ENCODE measurements around the gene AFG1L.
"Not testable (repeated sequence)": the region's sequence is repeated elsewhere in the genome, so short reads cannot be mapped to it uniquely, and the experiment has no call there.

AFG1L gene

DNA sequence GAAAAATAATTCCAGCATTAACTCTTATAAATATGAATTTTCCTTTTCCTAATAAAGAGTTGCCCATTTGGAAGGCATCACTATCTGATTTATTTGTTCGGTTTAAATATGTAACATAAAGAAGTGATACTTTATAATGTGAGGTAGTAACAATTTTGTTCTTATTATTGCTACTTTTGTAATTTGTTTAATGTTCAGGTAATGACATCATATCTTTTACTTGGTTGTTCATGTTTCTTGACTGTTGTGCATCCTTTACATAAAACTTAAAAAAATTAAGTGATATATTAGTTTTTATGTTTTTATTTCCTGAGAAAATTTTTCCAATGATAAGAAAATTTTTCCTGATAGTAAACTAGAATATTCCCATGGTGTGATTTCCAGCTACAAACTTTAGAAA lies 124.6 kb downstream of the AFG1L start:
- DNase-seq, result no peak

GRCh38 chr6:108419934-108420609 lies 125.2 kb downstream of the AFG1L start:
- DNase-seq, result no peak

- DNase-seq, result no peak
Measured at GRCh38 chr6:108421366-108421765, 126.5 kb downstream of the AFG1L start.

DNA sequence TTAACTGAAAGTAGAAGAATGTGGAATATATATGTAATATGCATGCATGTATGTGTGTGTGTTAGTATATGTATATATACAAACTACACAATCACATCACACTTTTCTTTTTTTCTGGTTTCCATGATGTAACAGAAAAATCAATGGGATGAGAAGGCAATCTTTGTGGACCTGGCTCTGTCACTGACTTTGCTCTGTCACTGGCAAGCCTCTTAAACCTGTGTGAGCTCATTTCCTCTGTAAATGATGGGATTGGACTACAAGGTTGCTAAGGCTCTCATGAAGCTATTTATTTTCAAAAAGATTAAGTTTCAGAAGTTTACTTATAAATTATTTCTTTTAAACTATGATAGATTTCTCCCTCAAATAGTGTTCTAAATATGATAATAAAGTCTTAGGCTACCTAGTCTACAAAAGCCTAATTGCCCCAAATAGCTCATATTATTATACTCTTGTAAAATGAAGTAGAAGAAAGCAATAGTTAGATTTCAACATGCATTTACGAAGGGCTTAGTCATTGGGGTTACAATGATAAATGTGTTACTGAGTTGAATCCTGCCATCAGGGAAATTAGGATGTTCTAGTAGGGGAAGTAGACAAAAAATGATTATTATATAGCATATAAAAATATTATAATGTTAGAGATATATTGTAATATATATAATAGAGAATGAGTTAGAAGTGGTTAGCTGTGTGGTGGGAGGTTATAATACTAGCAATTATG lies 129.3 kb downstream of the AFG1L start:
- DNase-seq, result no peak

DNA sequence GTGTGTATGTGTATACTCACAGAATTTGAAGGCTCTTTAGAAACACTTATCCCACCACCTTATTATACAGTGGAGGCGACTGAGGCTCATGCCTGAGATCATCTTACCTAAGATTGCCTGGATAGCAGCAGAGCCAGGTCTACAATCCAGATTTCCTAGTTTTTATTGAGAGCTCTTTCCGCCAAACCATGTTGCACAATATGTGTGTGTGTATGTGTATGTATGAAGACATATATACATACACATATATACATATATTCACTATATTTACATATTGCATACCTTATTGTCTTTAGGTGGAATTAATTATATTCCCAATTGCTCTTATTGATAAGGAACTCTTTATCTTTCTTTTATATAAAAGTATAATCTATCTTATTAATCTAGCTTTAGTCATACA lies 130.6 kb downstream of the AFG1L start:
- no peak for DNase-seq

DNA sequence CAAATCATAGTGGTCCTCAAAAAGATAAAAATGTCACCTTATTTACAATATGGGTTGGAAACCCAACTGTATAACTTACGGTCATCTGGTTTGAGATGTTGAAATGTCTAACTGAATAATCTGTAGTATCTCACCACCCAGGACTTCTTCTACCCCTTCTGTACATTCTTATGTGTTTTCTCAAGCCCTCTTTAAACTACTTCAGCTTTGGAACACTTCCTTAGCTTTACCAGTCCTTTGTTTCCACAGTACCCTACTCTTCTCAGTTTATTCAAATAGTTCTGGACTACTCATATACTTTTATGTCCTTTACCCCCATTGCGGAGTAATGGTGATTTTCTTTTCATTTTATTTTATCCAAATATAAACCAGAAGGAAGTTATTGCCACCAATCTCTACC lies 137.3 kb downstream of the AFG1L start:
- DNase-seq, result no peak

- no peak for DNase-seq
Measured at GRCh38 chr6:108432792-108433191, 137.9 kb downstream of the AFG1L start.

DNA sequence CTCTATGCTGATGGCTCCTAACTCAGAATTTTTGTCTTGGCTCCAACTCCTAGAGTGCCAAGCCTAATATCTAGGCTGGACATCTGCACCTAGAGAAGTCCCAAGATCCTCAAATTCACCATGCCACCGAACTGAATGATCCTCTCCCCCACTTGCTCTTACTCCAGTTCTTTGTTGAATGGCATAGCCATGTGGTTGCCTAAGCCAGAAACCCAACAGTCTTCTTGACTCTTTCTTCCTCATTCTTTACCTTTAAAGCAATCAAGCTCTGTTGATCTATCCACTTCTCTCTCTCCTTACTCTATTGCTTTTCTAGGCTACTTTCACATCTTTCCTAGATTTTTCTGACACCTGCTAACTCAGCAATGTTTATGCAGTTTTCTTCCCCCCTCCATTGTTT lies 139.4 kb downstream of the AFG1L start:
- DNase-seq, result no peak

DNA sequence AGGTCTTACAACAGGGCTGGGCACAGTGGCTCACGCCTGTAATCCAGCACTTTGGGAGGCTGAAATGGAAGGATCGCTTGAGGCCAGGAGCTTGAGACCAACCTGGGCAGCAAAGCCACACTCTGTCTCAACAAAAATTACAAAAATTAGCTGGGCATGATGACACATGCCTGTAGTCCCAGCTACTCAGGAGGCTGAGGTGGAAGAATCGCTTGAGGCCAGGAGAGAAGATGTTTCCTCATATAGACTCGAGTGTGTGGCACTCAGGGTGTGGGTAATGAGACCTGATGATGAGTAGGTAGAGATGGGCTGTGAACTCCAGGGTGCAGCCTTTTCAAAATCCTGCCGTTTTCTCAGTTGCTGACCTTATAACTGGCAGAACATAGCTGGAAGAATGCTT lies 140.5 kb downstream of the AFG1L start:
- no peak for DNase-seq

GRCh38 chr6:108436771-108437170 lies 141.9 kb downstream of the AFG1L start:
- no peak for DNase-seq

- no peak for DNase-seq
Measured at GRCh38 chr6:108437821-108438220, 143.0 kb downstream of the AFG1L start.

DNA sequence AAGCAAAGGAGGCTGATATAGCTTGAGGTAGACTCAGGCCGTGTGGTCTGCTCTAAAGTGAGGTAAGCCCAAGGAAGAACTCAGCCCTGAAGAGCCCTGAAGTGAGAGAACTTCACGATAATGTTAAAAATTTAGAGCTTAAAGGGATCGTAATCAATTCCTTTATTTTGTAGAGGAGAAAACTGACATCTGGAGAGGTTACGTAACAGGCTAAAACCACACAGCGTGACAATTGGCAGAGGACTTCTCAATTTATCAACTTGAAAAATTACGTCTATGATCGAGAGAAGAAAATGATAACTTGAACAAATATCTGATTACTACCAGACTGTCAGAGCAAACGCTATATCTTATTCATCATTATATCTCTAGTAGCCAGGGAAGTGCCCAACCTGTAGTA lies 144.1 kb downstream of the AFG1L start:
- DNase-seq, result no peak

GRCh38 chr6:108441141-108441540 lies 146.3 kb downstream of the AFG1L start:
- no peak for DNase-seq

- DNase-seq, result no peak
Measured at GRCh38 chr6:108442770-108443520, 148.1 kb downstream of the AFG1L start.

DNA sequence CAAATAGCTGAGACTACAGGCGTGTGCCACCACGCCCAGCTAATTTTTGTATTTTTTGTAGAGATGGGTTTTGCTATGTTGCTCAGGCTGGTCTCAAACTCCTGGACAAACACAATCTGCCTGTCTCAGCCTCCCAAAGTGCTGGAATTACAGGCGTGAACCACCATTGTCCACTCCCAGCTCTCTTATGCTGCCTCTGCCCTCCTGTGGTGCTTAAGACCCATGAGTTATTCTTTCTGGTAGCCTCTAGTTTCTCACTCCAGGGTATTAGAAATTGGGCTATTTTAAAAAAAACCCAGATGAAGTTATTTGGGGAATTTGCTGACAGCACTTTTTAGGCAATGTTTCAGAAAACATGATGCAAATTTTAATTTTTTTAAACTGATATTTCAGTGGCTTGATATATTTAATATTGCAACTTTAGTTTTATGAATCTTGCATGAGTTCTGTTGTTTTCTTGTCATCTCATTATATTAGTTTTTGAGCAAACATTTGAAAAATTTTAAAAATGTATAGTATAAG lies 151.8 kb downstream of the AFG1L start:
- DNase-seq, result no peak

DNA sequence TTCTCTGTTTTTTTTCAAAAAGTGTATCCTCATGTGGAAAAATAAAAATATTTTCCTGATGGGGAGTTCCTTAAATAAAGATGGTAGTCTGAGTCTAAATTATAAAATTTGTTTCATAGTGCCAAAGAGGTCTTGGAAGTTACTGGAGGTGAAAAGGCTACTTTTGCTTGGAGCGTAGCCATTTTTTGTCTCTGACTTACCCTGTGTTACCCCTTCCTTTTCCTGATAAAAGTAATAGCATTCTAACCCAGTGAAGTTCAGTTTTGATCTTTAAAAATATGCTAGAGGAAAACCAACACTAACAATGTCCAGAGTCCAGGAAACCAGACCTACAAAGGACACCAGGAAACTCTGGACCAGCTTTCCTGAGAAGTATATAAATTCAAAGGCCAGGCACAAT lies 153.6 kb downstream of the AFG1L start:
- no peak for DNase-seq

- not testable (repeated sequence) for DNase-seq
Measured at GRCh38 chr6:108449717-108450116, 154.9 kb downstream of the AFG1L start.

- no peak for DNase-seq
Measured at GRCh38 chr6:108451816-108452215, 157.0 kb downstream of the AFG1L start.

DNA sequence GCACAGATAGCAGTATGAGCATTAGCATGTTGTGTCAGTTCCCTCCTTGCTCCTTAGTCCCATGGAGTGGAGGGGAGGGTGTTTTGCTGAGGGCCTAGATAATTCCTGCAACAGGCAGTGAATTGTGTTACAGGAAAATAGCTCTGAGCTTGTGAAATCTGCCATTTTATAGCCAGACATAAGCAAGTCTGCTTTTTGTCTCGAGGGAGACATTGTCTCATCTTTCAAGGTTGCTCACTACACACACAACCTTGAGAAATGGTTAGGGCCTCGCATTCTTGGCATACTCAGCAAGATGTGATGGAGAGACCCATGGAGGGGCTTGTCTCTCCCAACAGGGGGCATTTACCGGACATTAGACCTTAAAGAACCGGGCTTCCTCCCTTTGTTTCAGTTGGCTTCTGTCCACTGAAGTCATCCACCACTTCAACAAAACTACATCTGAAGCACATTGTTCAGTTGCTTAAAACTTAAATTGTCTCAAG lies 157.9 kb downstream of the AFG1L start:
- DNase-seq, result no peak

- DNase-seq, result no peak
Measured at GRCh38 chr6:108453601-108454185, 158.8 kb downstream of the AFG1L start.

DNA sequence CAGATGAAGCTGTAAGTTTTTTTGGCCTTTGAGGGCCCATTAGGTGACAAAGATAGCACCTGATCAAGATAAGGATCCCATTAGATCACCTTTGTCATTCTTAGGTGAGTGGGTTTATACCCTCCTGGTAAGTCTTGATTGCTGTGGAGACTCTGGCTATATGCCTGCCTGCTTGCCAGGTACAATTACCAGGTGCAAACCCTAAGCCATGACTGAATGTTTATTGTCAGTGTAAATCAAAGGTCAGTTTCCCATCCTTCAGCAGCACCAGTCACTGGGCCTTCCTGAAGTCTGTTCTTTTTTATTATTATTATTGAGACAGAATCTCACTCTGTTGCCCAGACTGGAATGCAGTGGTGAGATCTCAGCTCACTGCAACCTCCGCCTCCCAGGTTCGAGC lies 159.5 kb downstream of the AFG1L start:
- DNase-seq, result no peak

DNA sequence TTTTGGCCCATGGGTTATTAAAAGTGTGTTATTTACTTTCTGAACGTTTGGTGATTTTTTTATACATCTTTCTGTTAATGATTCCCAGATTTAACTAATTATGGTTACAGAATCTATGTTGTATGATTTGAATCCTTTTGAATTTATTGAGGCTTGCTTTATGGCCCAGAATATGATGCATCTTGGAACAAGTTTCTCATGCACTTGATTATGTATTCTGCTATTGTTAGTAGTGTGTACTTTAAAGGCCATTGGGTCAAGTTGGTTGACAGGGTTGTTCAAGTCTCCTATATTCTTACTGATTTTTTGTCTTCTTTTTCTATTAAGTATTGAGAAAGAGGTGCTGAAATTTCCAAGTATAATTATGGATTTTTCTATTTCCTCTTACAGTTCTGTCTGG lies 160.8 kb downstream of the AFG1L start:
- no peak for DNase-seq

DNA sequence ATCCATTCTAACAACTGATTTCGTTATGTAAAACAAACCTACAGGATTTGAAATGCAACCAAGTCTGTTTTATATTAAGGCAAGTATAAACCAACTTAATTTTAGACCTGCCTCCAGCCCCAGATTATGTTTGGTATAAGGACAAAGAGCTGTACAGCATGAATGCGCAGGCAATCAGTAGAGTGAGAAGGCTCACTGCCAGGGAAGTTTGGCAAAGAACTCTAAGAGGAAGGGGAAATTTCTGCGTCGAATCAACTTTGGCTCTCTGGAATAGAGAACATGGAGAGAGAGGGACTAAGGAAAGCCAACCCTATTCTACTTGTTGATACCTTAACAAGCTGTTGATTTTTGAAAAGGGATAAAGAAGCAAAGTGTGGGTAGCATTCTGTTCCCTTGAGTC lies 168.9 kb downstream of the AFG1L start:
- DNase-seq, result no peak

Data from stimulated activated CD4-positive, alpha-beta T cell treated with anti-CD3 and anti-CD28 coated beads, Interleukin-4, amount 100 ng/mL, for 24 hours (primary cell).